ENCODE measurements around the gene TIPARP.

DNA sequence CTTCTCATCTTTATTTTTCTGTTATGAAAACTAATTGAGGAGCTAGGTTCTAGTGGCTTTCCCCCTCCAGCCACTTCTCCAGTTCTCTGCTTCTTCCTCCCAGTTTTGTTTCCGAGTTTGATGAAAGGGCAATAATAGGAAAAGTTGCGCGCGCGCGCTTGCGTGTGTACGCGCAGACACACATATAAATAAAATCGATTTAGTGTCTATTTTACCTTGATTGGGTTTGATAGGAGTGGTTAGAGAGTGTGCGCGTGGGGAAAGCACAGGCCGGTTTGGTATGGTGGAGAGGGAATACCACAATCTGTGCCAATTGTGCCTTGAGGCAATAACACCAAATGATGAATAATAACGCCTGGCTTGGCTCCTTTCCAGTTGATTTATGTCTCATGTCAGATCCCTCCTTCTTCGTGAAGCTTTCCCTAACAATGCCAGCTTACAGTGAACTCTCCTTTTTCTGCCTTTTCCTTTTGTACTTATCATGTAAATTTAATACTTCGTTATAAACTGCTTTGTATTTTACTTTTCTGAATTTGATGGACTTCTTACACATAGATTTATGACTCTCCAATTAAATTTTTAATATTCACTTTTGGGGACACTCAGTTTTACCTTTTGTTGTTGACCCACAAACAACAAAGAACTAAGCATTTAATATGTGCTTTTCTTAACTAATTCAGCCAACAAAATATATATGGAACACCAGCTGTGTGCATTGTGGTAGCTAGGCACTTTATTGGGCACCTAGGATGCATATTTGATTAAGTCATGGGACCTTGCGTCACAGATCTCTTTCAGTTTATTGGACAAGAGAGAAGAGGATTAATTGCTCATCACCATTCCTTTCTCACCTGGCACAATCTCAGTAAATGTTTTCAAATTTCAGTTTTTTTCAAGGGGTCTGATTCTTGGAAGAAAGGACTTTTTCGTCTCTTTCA lies 1.7 kb downstream of the TIPARP start:
- TF ChIP-seq POLR2A (IDR thresholded peaks at IDR 0.05), result no peak
- TF ChIP-seq CTCF (IDR thresholded peaks at IDR 0.05), result no peak

Measured in sigmoid colon (tissue), 3 donors.